Left ventricle myocardium inferior (tissue), 1 donor: ENCODE results near the gene LRMDA. TPM values are rescaled to one million over a fixed set of nuclear protein-coding genes. Genes with fewer than 3 reads are reported as not detected.

Experiments used
- DNase-seq: peaks from one replicate; pipeline ENCODE4 v3.0.0-alpha.2; 2020
- H3K27ac ChIP-seq: fragments of 200-600 bp; replicated peaks from 2 replicates; pipeline ENCODE4 v1.8.0; 2021
- H3K27me3 ChIP-seq: fragments of 200-600 bp; 2 replicates; pipeline ENCODE4 v1.8.0; 2021; ENCODE audit warnings: low read depth
- H3K36me3 ChIP-seq: fragments of 200-600 bp; 2 replicates; pipeline ENCODE4 v1.8.0; 2021
- H3K4me1 ChIP-seq: fragments of 200-600 bp; 2 replicates; pipeline ENCODE4 v1.8.0; 2021
- H3K4me3 ChIP-seq: fragments of 200-600 bp; 2 replicates; pipeline ENCODE4 v1.8.0; 2021; ENCODE audit warnings: mild to moderate bottlenecking, moderate library complexity
- H3K9me3 ChIP-seq: fragments of 200-600 bp; replicated peaks from 2 replicates; pipeline ENCODE4 v1.8.0; 2021
- intact Hi-C: fragments of 100-400 bp; cut with micrococcal nuclease; formaldehyde crosslinking; loops from one replicate; pipeline ENCODE4 v1.11.0; 2022
- total RNA-seq: library from RNA; stranded (reverse); fragmentation: NEBNext Ultra II Directional; extraction: Animal tissue kit (Norgen Biotek cat#: 25700); gene quantifications from one replicate; pipeline ENCODE4 v1.2.1, GENCODE V29; 2021
- TF ChIP-seq, protein P1 (sequence below): fragments of 200-600 bp; IDR thresholded peaks from 2 replicates; pipeline ENCODE4 v1.8.0; 2021; ENCODE audit warnings: antibody characterized with exemption, mild to moderate bottlenecking, borderline replicate concordance
- donor health status: DM: no; HTN: yes; CAD: no; lungs with severe emphysema.

The LRMDA gene
- total RNA-seq, 1 donor from 2014 or later: 18.7 TPM

- H3K36me3 ChIP-seq: no peaks in the 10 kb centered on the region
- peak overlapping the region; percentile 26 for H3K4me3 ChIP-seq
- H3K9me3 ChIP-seq: no peaks in the 10 kb centered on the region
- peak overlapping the region; percentile 91 for H3K27ac ChIP-seq
- no peaks in the 10 kb centered on the region for H3K27me3 ChIP-seq
- intact Hi-C loops: no loop called here
- TF ChIP-seq, protein P1, sequence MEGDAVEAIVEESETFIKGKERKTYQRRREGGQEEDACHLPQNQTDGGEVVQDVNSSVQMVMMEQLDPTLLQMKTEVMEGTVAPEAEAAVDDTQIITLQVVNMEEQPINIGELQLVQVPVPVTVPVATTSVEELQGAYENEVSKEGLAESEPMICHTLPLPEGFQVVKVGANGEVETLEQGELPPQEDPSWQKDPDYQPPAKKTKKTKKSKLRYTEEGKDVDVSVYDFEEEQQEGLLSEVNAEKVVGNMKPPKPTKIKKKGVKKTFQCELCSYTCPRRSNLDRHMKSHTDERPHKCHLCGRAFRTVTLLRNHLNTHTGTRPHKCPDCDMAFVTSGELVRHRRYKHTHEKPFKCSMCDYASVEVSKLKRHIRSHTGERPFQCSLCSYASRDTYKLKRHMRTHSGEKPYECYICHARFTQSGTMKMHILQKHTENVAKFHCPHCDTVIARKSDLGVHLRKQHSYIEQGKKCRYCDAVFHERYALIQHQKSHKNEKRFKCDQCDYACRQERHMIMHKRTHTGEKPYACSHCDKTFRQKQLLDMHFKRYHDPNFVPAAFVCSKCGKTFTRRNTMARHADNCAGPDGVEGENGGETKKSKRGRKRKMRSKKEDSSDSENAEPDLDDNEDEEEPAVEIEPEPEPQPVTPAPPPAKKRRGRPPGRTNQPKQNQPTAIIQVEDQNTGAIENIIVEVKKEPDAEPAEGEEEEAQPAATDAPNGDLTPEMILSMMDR: no peak
- no peak for DNase-seq
- H3K4me1 ChIP-seq: peaks cover 58% of the 10 kb centered on the region
Measured at GRCh38 chr10:76429368-76430060, 998.1 kb downstream of the LRMDA start.

DNA sequence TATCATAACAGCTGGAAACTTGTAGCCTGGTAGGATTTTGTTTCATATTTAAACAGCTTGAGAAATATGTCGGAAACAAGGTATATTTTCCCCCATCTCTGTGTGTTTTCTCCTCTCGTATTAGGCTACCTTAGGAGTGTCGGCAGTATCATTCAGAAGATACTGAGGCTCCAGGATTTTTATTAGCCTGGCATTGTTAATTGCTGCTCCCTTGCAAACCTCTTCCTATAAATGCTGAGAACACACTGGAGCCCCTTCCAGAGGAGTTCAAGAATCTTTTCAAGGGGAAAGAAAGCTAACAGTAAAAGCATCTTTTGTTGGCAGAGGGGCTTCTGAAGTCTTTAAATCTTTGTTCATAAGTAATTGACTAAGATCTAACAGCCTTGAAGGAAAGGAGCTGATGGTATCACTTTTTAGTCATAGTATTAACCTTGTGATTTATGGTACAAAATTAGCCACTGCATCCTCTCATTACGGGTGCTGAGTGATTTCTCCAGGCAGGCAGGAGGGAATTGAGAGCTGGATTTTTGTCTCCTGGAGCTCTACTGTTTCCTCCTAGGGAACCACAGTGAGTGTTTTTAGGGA is 998.7 kb downstream of the LRMDA start:
- Histone ChIP-seq H3K9me3 (no peaks in the 10 kb centered on the region), H3K4me3 (peak overlapping the region; percentile 26), H3K27me3 (no peaks in the 10 kb centered on the region), H3K4me1 (peaks cover 64% of the 10 kb centered on the region), H3K27ac (peak overlapping the region; percentile 91), H3K36me3 (no peaks in the 10 kb centered on the region)
- TF ChIP-seq, protein P1: no peak
- no peak for DNase-seq
- intact Hi-C loops: no loop called here

GRCh38 chr10:76432016-76433012 is 1000.9 kb downstream of the LRMDA start:
- peak overlapping the region; percentile 91 for H3K27ac ChIP-seq
- intact Hi-C loops: no loop called here
- H3K36me3 ChIP-seq: no peaks in the 10 kb centered on the region
- no peaks in the 10 kb centered on the region for H3K27me3 ChIP-seq
- H3K4me1 ChIP-seq: peaks cover 86% of the 10 kb centered on the region
- H3K9me3 ChIP-seq: no peaks in the 10 kb centered on the region
- H3K4me3 ChIP-seq: no peak overlapping the region
- TF ChIP-seq, protein P1: no peak
- DNase-seq: no peak

GRCh38 chr10:76433161-76434005 is 1002.0 kb downstream of the LRMDA start:
- Histone ChIP-seq H3K4me3 (peak overlapping the region; percentile 18), H3K36me3 (no peaks in the 10 kb centered on the region), H3K9me3 (no peaks in the 10 kb centered on the region), H3K4me1 (peaks cover 89% of the 10 kb centered on the region), H3K27me3 (no peaks in the 10 kb centered on the region), H3K27ac (peak overlapping the region; percentile 91)
- intact Hi-C loops: no loop called here
- TF ChIP-seq, protein P1: no peak
- DNase-seq: peak; percentile 72
